ENCODE measurements around the gene TMEM218. TPM values are rescaled to one million over a fixed set of nuclear protein-coding genes. Genes with fewer than 3 reads are reported as not detected.

Gene TMEM218
- total and polyA plus RNA-seq, 2 of the 8 experiments (the other 6 are each of a cell fraction or from before 2014, with no cell fraction given), result 17.0 to 33.5 TPM

GRCh38 chr11:125110506-125110905, 920 bp downstream of the TMEM218 start:
- no peak overlapping the region for H3K4ac ChIP-seq (replicated peaks; ENCODE audit: insufficient read length, low read depth, low read length)
- no peak overlapping the region for H4K8ac ChIP-seq (ENCODE audit: extremely low read depth, insufficient read depth, low read length)
- no peak overlapping the region for H2BK20ac ChIP-seq (ENCODE audit: low read length)
- H3K27ac ChIP-seq (ENCODE audit: low read depth, low read length), result no peak overlapping the region
- H4K20me1 ChIP-seq (replicated peaks in 1 of 2; ENCODE audit: control insufficient read depth in 1 of 2, insufficient read depth in 2 of 2, low read length in 2 of 2), result no peaks in the 10 kb centered on the region
- H3K56ac ChIP-seq (replicated peaks; ENCODE audit: insufficient read length, low read depth, low read length), result no peak overlapping the region
- CTCF ChIA-PET (ENCODE audit: partially characterized antibody), result interaction anchor here (1.2 to 13.5 kb wide), 8 partner anchors 10 to 319 kb away, joined by 3 to 247 read pairs (median 10); no protein-coding TSS in a partner anchor
- H2BK12ac ChIP-seq (ENCODE audit: low read depth, low read length), result no peak overlapping the region
- peaks cover 0 to 13% of the 10 kb centered on the region in 2 experiments; a peak in 2 of 4 replicates for H3K79me2 ChIP-seq (ENCODE audit: control insufficient read depth in 1 of 2, insufficient read depth in 2 of 2, low read length in 2 of 2)
- H3K4me2 ChIP-seq (ENCODE audit: insufficient read depth in 1 of 2, low read depth in 2 of 2, low read length in 2 of 2), result peak overlapping the region; percentile 88 to 94
- H2BK5ac ChIP-seq (ENCODE audit: low read depth, low read length), result no peak overlapping the region
- no peak overlapping the region for H2AFZ ChIP-seq (ENCODE audit: low read length)
- peaks cover 10 to 11% of the 10 kb centered on the region in 2 experiments; a peak in 3 of 4 replicates for H3K9me3 ChIP-seq (ENCODE audit: insufficient read depth in 2 of 2, low read depth in 1 of 2, low read length in 1 of 2)
- peak overlapping the region; percentile 59 to 80 (median 76) for H3K4me3 ChIP-seq (ENCODE audit: extremely low read depth in 1 of 4, insufficient read depth in 2 of 4, low read depth in 3 of 4, low read length in 4 of 4)
- H3K23ac ChIP-seq (ENCODE audit: insufficient read length), result no peak overlapping the region
- POLR2A ChIA-PET (ENCODE audit: partially characterized antibody), result interaction anchor here (1.3 kb wide), 1 partner anchor 34 kb away, joined by 3 read pairs; no protein-coding TSS in a partner anchor
- no peak overlapping the region for H3K18ac ChIP-seq (ENCODE audit: extremely low read depth, low read length)
- H3K79me1 ChIP-seq (ENCODE audit: low read depth, low read length), result no peaks in the 10 kb centered on the region; the same call in 1 of the 2 replicates
- no peak overlapping the region for H4K91ac ChIP-seq (replicated peaks; ENCODE audit: insufficient read length, low read length)
- DNase-seq (ENCODE audit: low read depth in 1 of 2, low spot score in 2 of 2) (no peak), FAIRE-seq (no peak)
- peak overlapping the region in 1 of 4 experiments; percentile 10; a peak in 1 of 7 replicates for H3K9ac ChIP-seq (replicated peaks in 1 of 4; ENCODE audit: extremely low read depth in 1 of 4, low read depth in 3 of 4, low read length in 3 of 4)
- no peak overlapping the region for H3K14ac ChIP-seq (ENCODE audit: insufficient read length)
- H2BK15ac ChIP-seq (ENCODE audit: low read length), result no peak overlapping the region
- no peak overlapping the region for H2AK5ac ChIP-seq (ENCODE audit: low read depth, low read length)
- H3K23me2 ChIP-seq (ENCODE audit: low read depth, low read length), result peaks cover 3% of the 10 kb centered on the region; the same call in 1 of the 2 replicates
- peaks cover 2 to 6% (median 3%) of the 10 kb centered on the region in 4 experiments; a peak in 3 of 7 replicates for H3K4me1 ChIP-seq (replicated peaks in 1 of 4; ENCODE audit: control insufficient read depth in 3 of 4, insufficient read depth in 4 of 4, low read length in 3 of 4)
- 63% methylated on average over 4 of the region's 4 CpGs; no CpG with 5 or more reads in 1 of the 2 experiments for WGBS, 2 experiments (ENCODE audit: extremely low coverage in 1 of 2, insufficient coverage in 1 of 2, insufficient read length in 1 of 2, insufficient replicate concordance in 2 of 2, low coverage in 1 of 2, low lambda C conversion rate in 2 of 2, missing lambda C conversion rate in 1 of 2)
- H3K36me3 ChIP-seq (ENCODE audit: control insufficient read depth in 2 of 4, insufficient read depth in 4 of 4, low read length in 3 of 4), result peaks cover 0 to 8% (median 4%) of the 10 kb centered on the region in 4 experiments; a peak in 3 of 8 replicates
- no peak overlapping the region for H2BK120ac ChIP-seq (replicated peaks; ENCODE audit: low read depth, low read length)
- no peaks in the 10 kb centered on the region for H3K27me3 ChIP-seq (replicated peaks in 1 of 4; ENCODE audit: control insufficient read depth in 3 of 4, extremely low read depth in 1 of 4, insufficient read depth in 3 of 4, low read length in 3 of 4)
- H4K5ac ChIP-seq (ENCODE audit: insufficient read length, low read depth, low read length), result no peak overlapping the region
- no peak for TF ChIP-seq CTCF (IDR thresholded peaks at IDR 0.05; ENCODE audit: control extremely low read depth in 1 of 3, insufficient read depth in 1 of 3, low read depth in 1 of 3, low read length in 3 of 3)
- TF ChIP-seq POU5F1 (IDR thresholded peaks at IDR 0.05; ENCODE audit: low read depth, low read length), result no peak
- no peak for TF ChIP-seq NRF1 (IDR thresholded peaks at IDR 0.05; ENCODE audit: low read depth, low read length)
- no peak for TF ChIP-seq PHF8 (conservative IDR thresholded peaks at IDR 0.05; ENCODE audit: low read depth, low read length)
- TF ChIP-seq POLR2AphosphoS5 (IDR thresholded peaks at IDR 0.05; ENCODE audit: low read depth, low read length), result no peak
- no peak for TF ChIP-seq CBX5 (IDR thresholded peaks at IDR 0.05; ENCODE audit: low read depth, low read length)
- no peak for TF ChIP-seq EGR1 (IDR thresholded peaks at IDR 0.05; ENCODE audit: borderline replicate concordance, low read depth, low read length)
- no peak for TF ChIP-seq SAP30 (IDR thresholded peaks at IDR 0.05; ENCODE audit: insufficient read depth, insufficient replicate concordance, low read length)
- no peak for TF ChIP-seq BRCA1 (IDR thresholded peaks at IDR 0.05; ENCODE audit: low read depth, low read length)
- TF ChIP-seq BCL11A (IDR thresholded peaks at IDR 0.05; ENCODE audit: low read depth in 2 of 2, low read length in 2 of 2), result no peak
- no peak for TF ChIP-seq EP300 (IDR thresholded peaks at IDR 0.05; ENCODE audit: borderline replicate concordance in 1 of 2, low read depth in 2 of 2, low read length in 2 of 2)
